Muscle layer of duodenum (tissue), 2 donors: ENCODE measurements around the gene C19orf81.

Source experiments
- H3K27ac ChIP-seq: one replicate; pipeline ENCODE4 v1.7.0; 2013; ENCODE audit warnings: mild to moderate bottlenecking, low read length
- H3K27me3 ChIP-seq: one replicate; pipeline ENCODE4 v1.7.0; 2013; ENCODE audit warnings: low read depth, mild to moderate bottlenecking, control low read depth, low read length
- H3K36me3 ChIP-seq, 2 donors: one replicate each; pipeline ENCODE4 v1.7.0; 2013; ENCODE audit warnings: low read length in 2 of 2, control low read depth in 1 of 2, mild to moderate bottlenecking in 1 of 2; ENCODE audit not compliant: insufficient read depth in 2 of 2, control insufficient read depth in 1 of 2
- H3K4me1 ChIP-seq, 2 donors: one replicate each; pipeline ENCODE4 v1.7.0; 2013; ENCODE audit warnings: low read length in 2 of 2, mild to moderate bottlenecking in 2 of 2, control low read depth in 1 of 2, moderate library complexity in 1 of 2; ENCODE audit not compliant: insufficient read depth in 2 of 2, control insufficient read depth in 1 of 2
- H3K4me3 ChIP-seq, 2 donors: one replicate each; pipeline ENCODE4 v1.7.0; 2013; ENCODE audit warnings: low read length in 2 of 2, low read depth in 1 of 2, mild to moderate bottlenecking in 1 of 2
- H3K9me3 ChIP-seq, 2 donors: one replicate each; pipeline ENCODE4 v1.7.0; 2013; ENCODE audit warnings: low read length in 2 of 2, control low read depth in 1 of 2, mild to moderate bottlenecking in 1 of 2; ENCODE audit not compliant: control insufficient read depth in 1 of 2
- donor health status: healthy.

C19orf81 gene

GRCh38 chr19:50669302-50670101 is 20.3 kb downstream of the C19orf81 start:
- Histone ChIP-seq H3K27me3 (peaks cover 21% of the 10 kb centered on the region), H3K4me1 (peaks cover 0 to 22% of the 10 kb centered on the region in 2 donors), H3K36me3 (no peaks in the 10 kb centered on the region), H3K9me3 (no peaks in the 10 kb centered on the region), H3K27ac (no peak overlapping the region), H3K4me3 (no peak overlapping the region)

GRCh38 chr19:50670102-50670380 is 20.8 kb downstream of the C19orf81 start:
- no peaks in the 10 kb centered on the region for H3K9me3 ChIP-seq
- H3K27me3 ChIP-seq, result peaks cover 21% of the 10 kb centered on the region
- no peak overlapping the region for H3K4me3 ChIP-seq
- peaks cover 0 to 22% of the 10 kb centered on the region in 2 donors for H3K4me1 ChIP-seq
- no peak overlapping the region for H3K27ac ChIP-seq
- H3K36me3 ChIP-seq, result no peaks in the 10 kb centered on the region

GRCh38 chr19:50673118-50673517 is 23.9 kb downstream of the C19orf81 start:
- Histone ChIP-seq H3K27me3 (peaks cover 13% of the 10 kb centered on the region), H3K27ac (no peak overlapping the region), H3K4me3 (no peak overlapping the region), H3K9me3 (peaks cover 0 to 4% of the 10 kb centered on the region in 2 donors), H3K36me3 (no peaks in the 10 kb centered on the region), H3K4me1 (peaks cover 0 to 4% of the 10 kb centered on the region in 2 donors)

GRCh38 chr19:50676625-50677197 is 27.5 kb downstream of the C19orf81 start:
- Histone ChIP-seq H3K4me1 (peaks cover 0 to 6% of the 10 kb centered on the region in 2 donors), H3K4me3 (no peak overlapping the region), H3K9me3 (peaks cover 0 to 4% of the 10 kb centered on the region in 2 donors), H3K36me3 (no peaks in the 10 kb centered on the region), H3K27ac (no peak overlapping the region), H3K27me3 (no peaks in the 10 kb centered on the region)

GRCh38 chr19:50677636-50678035 is 28.4 kb downstream of the C19orf81 start:
- no peaks in the 10 kb centered on the region for H3K36me3 ChIP-seq
- H3K27me3 ChIP-seq, result no peaks in the 10 kb centered on the region
- H3K4me3 ChIP-seq, result no peak overlapping the region
- peaks cover 0 to 4% of the 10 kb centered on the region in 2 donors for H3K9me3 ChIP-seq
- no peak overlapping the region for H3K27ac ChIP-seq
- peaks cover 0 to 6% of the 10 kb centered on the region in 2 donors for H3K4me1 ChIP-seq

- H3K9me3 ChIP-seq, result peaks cover 0 to 4% of the 10 kb centered on the region in 2 donors
- H3K36me3 ChIP-seq, result no peaks in the 10 kb centered on the region
- no peak overlapping the region for H3K27ac ChIP-seq
- no peak overlapping the region for H3K4me3 ChIP-seq
- peaks cover 0 to 6% of the 10 kb centered on the region in 2 donors for H3K4me1 ChIP-seq
- H3K27me3 ChIP-seq, result no peaks in the 10 kb centered on the region
Measured at GRCh38 chr19:50678323-50678722, 29.1 kb downstream of the C19orf81 start.

- Histone ChIP-seq H3K36me3 (no peaks in the 10 kb centered on the region), H3K27ac (no peak overlapping the region), H3K4me3 (no peak overlapping the region), H3K4me1 (peaks cover 0 to 6% of the 10 kb centered on the region in 2 donors), H3K9me3 (peaks cover 0 to 4% of the 10 kb centered on the region in 2 donors), H3K27me3 (no peaks in the 10 kb centered on the region)
Measured at GRCh38 chr19:50679177-50680125, 30.2 kb downstream of the C19orf81 start.

- H3K9me3 ChIP-seq, result no peaks in the 10 kb centered on the region
- peaks cover 3% of the 10 kb centered on the region for H3K27me3 ChIP-seq
- H3K4me1 ChIP-seq, result no peaks in the 10 kb centered on the region
- H3K4me3 ChIP-seq, result no peak overlapping the region
- H3K36me3 ChIP-seq, result no peaks in the 10 kb centered on the region
- no peak overlapping the region for H3K27ac ChIP-seq
Measured at GRCh38 chr19:50686310-50687032, 37.2 kb downstream of the C19orf81 start.

- Histone ChIP-seq H3K27ac (no peak overlapping the region), H3K4me1 (no peaks in the 10 kb centered on the region), H3K4me3 (no peak overlapping the region), H3K27me3 (peaks cover 10% of the 10 kb centered on the region), H3K36me3 (no peaks in the 10 kb centered on the region), H3K9me3 (no peaks in the 10 kb centered on the region)
Measured at GRCh38 chr19:50688766-50689165, 39.5 kb downstream of the C19orf81 start.

GRCh38 chr19:50690439-50690838 is 41.2 kb downstream of the C19orf81 start:
- H3K9me3 ChIP-seq, result no peaks in the 10 kb centered on the region
- no peak overlapping the region for H3K27ac ChIP-seq
- H3K27me3 ChIP-seq, result peaks cover 18% of the 10 kb centered on the region

More at GRCh38 chr19:50690439-50690838, 41.2 kb downstream of the C19orf81 start:
- H3K4me3 ChIP-seq, result no peak overlapping the region
- no peaks in the 10 kb centered on the region for H3K4me1 ChIP-seq
- no peaks in the 10 kb centered on the region for H3K36me3 ChIP-seq
